PC-9 (cell line): Measurements from ENCODE around the gene ING4. TPM values are rescaled to one million over a fixed set of nuclear protein-coding genes. Genes with fewer than 3 reads are reported as not detected.

Experiments
- BruUV-seq: library from RNA; stranded (reverse); fragments of 400-500 nt; replicated peaks from 2 replicates; lab custom pipeline; 2021; lab: Mats Ljungman, UMichigan
- CTCF ChIA-PET: fragments of 300-600 bp; sonication (Branson Sonifier 250); formaldehyde crosslinking; loops from one replicate; lab custom pipeline; 2022; ENCODE audit warnings: antibody characterized with exemption; lab: Charles Lee
- POLR2A ChIA-PET: fragments of 300-600 bp; sonication (Branson Sonifier 250); formaldehyde crosslinking; loops from one replicate; lab custom pipeline; 2022; ENCODE audit warnings: antibody characterized with exemption; ENCODE audit not compliant: unreplicated experiment; lab: Charles Lee
- DNase-seq, 2 experiments: peaks; one replicate each; pipeline versions ENCODE4 v3.0.0 to v3.0.0-alpha.2; 2015 to 2022; ENCODE audit warnings: mixed read lengths in 1 of 2
- H2AFZ ChIP-seq: fragments of 200-600 bp; sonication (generic); 2 replicates; pipeline ENCODE4 v1.8.1; 2017; ENCODE audit warnings: antibody characterized with exemption
- H3F3A ChIP-seq: fragments of 200-600 bp; sonication (generic); 2 replicates; pipeline ENCODE4 v1.8.1; 2017; ENCODE audit warnings: antibody characterized with exemption, mild to moderate bottlenecking, low read depth; ENCODE audit not compliant: insufficient read depth
- H3K27ac ChIP-seq: fragments of 200-600 bp; sonication (generic); 2 replicates; pipeline ENCODE4 v1.6.1; 2016; ENCODE audit warnings: mixed run types
- H3K27me3 ChIP-seq: fragments of 200-600 bp; sonication (generic); 2 replicates; pipeline ENCODE4 v1.6.1; 2016; ENCODE audit warnings: low read depth, mixed run types; ENCODE audit not compliant: insufficient read depth
- H3K36me3 ChIP-seq: fragments of 200-600 bp; sonication (generic); 2 replicates; pipeline ENCODE4 v1.6.1; 2016; ENCODE audit warnings: low read depth, mixed run types
- H3K4me1 ChIP-seq: fragments of 200-600 bp; sonication (generic); replicated peaks from 2 replicates; pipeline ENCODE4 v1.6.1; 2016; ENCODE audit warnings: mixed run types; ENCODE audit not compliant: insufficient read depth
- H3K4me2 ChIP-seq: fragments of 200-600 bp; sonication (generic); 2 replicates; pipeline ENCODE4 v1.6.1; 2017; ENCODE audit warnings: mixed run types
- H3K4me3 ChIP-seq: fragments of 200-600 bp; sonication (generic); 2 replicates; pipeline ENCODE4 v1.6.1; 2016; ENCODE audit warnings: mixed run types
- H3K79me2 ChIP-seq: fragments of 200-600 bp; sonication (generic); 2 replicates; pipeline ENCODE4 v1.6.1; 2017; ENCODE audit warnings: low read depth, mixed run types
- H3K9me2 ChIP-seq: fragments of 200-600 bp; sonication (generic); 2 replicates; pipeline ENCODE4 v1.8.1; 2017; ENCODE audit warnings: mild to moderate bottlenecking; ENCODE audit not compliant: insufficient read depth
- H3K9me3 ChIP-seq: fragments of 200-600 bp; sonication (generic); 2 replicates; pipeline ENCODE4 v1.8.1; 2016; ENCODE audit warnings: low read depth; ENCODE audit not compliant: insufficient read depth
- H4K20me1 ChIP-seq: fragments of 200-600 bp; sonication (generic); 2 replicates; pipeline ENCODE4 v1.8.1; 2017; ENCODE audit not compliant: insufficient read depth
- CTCF ChIP-seq: fragments of 200-600 bp; sonication (generic); conservative IDR thresholded peaks from 2 replicates; pipeline ENCODE4 v1.6.1; 2017; ENCODE audit warnings: mixed run types, antibody characterized with exemption, mild to moderate bottlenecking, moderate library complexity
- EZH2 ChIP-seq: fragments of 200-600 bp; sonication (generic); IDR thresholded peaks from 2 replicates; pipeline ENCODE4 v1.8.0; 2017; ENCODE audit warnings: antibody characterized with exemption, low read depth
- intact Hi-C: fragments of 100-400 bp; cut with micrococcal nuclease; formaldehyde crosslinking; loops from one replicate; pipeline ENCODE4 v1.10.0; 2022; ENCODE audit not compliant: unreplicated experiment
- total RNA-seq: library from RNA; stranded (reverse); gene quantifications from 2 replicates; pipeline ENCODE4 v1.2.3, GENCODE V29; 2021

ING4 gene
- total RNA-seq, 1 experiment from 2014 or later = 88.7 TPM

- Histone ChIP-seq H3K27ac (no peak overlapping the region), H3K9me2 (no peaks in the 10 kb centered on the region), H3K4me3 (no peak overlapping the region), H3K4me1 (peaks cover 4% of the 10 kb centered on the region; the same call in 1 of the 2 replicates), H3F3A (peaks cover 13% of the 10 kb centered on the region; the same call in 1 of the 2 replicates), H2AFZ (no peak overlapping the region), H3K27me3 (peaks cover 23% of the 10 kb centered on the region), H3K4me2 (no peak overlapping the region), H3K79me2 (peaks cover 8% of the 10 kb centered on the region), H4K20me1 (no peaks in the 10 kb centered on the region), H3K9me3 (no peaks in the 10 kb centered on the region), H3K36me3 (no peaks in the 10 kb centered on the region)
- no peak for DNase-seq
- intact Hi-C loops = loop anchor here (10.0 kb wide), 1 partner anchor 711 kb away; no protein-coding TSS in a partner anchor
- ChIA-PET POLR2A (no interaction called here), CTCF (interaction anchor here (0.6 kb wide), 1 partner anchor 207 kb away, joined by 8 read pairs; no protein-coding TSS in a partner anchor)
- no peak for TF ChIP-seq EZH2
- TF ChIP-seq CTCF = no peak
- BruUV-seq = no TSS peak
These were observed 32.6 kb upstream of the ING4 start for GRCh38 chr12:6695313-6696045.

GRCh38 chr12:6694701-6695100 lies 31.8 kb upstream of the ING4 start:
- CTCF ChIA-PET = no interaction called here
- POLR2A ChIA-PET = no interaction called here
- Histone ChIP-seq H3K4me3 (no peak overlapping the region), H3F3A (peaks cover 13% of the 10 kb centered on the region; the same call in 1 of the 2 replicates), H3K36me3 (no peaks in the 10 kb centered on the region), H3K4me2 (no peak overlapping the region), H3K27me3 (peaks cover 23% of the 10 kb centered on the region), H3K79me2 (peaks cover 16% of the 10 kb centered on the region), H4K20me1 (no peaks in the 10 kb centered on the region), H2AFZ (no peak overlapping the region), H3K4me1 (peaks cover 8% of the 10 kb centered on the region; the same call in 1 of the 2 replicates), H3K9me3 (no peaks in the 10 kb centered on the region), H3K9me2 (no peaks in the 10 kb centered on the region), H3K27ac (no peak overlapping the region)
- BruUV-seq = no TSS peak
- intact Hi-C loops = loop anchor here (10.0 kb wide), 1 partner anchor 710 kb away; no protein-coding TSS in a partner anchor
- DNase-seq = no peak
- TF ChIP-seq CTCF (no peak), EZH2 (no peak)

- intact Hi-C loops = loop anchor here (10.0 kb wide), 1 partner anchor 709 kb away; no protein-coding TSS in a partner anchor
- POLR2A ChIA-PET = no interaction called here
- Histone ChIP-seq H3K4me2 (no peak overlapping the region), H3K36me3 (no peaks in the 10 kb centered on the region), H3K4me3 (no peak overlapping the region), H3K27me3 (peaks cover 15% of the 10 kb centered on the region), H4K20me1 (no peaks in the 10 kb centered on the region), H3K4me1 (peaks cover 8% of the 10 kb centered on the region; the same call in 1 of the 2 replicates), H3K9me3 (no peaks in the 10 kb centered on the region), H2AFZ (no peak overlapping the region), H3K27ac (no peak overlapping the region), H3K9me2 (no peaks in the 10 kb centered on the region), H3K79me2 (peaks cover 19% of the 10 kb centered on the region), H3F3A (peaks cover 13% of the 10 kb centered on the region; the same call in 1 of the 2 replicates)
- BruUV-seq = no TSS peak
- DNase-seq = no peak
- TF ChIP-seq EZH2 (no peak), CTCF (no peak)
- CTCF ChIA-PET = interaction anchor here (0.7 kb wide), 1 partner anchor 86 kb away, joined by 6 read pairs; no protein-coding TSS in a partner anchor
These were observed 31.0 kb upstream of the ING4 start for GRCh38 chr12:6693832-6694355.
